Immature natural killer cell (primary cell): ENCODE data around the gene EMILIN2. TPM values are rescaled to one million over a fixed set of nuclear protein-coding genes. Genes with fewer than 3 reads are reported as not detected.
"Not testable (repeated sequence)": the region's sequence is repeated elsewhere in the genome, so short reads cannot be mapped to it uniquely, and the experiment has no call there.

Source experiments
- DNase-seq, 3 donors: peaks; one replicate each; pipeline ENCODE4 v3.0.0; 2022; ENCODE audit warnings: mixed read lengths in 1 of 3
- H3K27ac Mint-ChIP-seq, 6 donors: one replicate each; pipeline ENCODE4 v1.8.0; 2020; ENCODE audit warnings: mixed read lengths in 6 of 6, mild to moderate bottlenecking in 5 of 6, inconsistent platforms in 4 of 6, moderate library complexity in 3 of 6
- H3K27me3 Mint-ChIP-seq, 3 donors: one replicate each; pipeline ENCODE4 v1.8.0; 2020 to 2021; ENCODE audit warnings: low read depth in 3 of 3, mild to moderate bottlenecking in 3 of 3, mixed read lengths in 3 of 3, moderate library complexity in 3 of 3, inconsistent platforms in 1 of 3
- H3K36me3 Mint-ChIP-seq, 3 donors: one replicate each; pipeline ENCODE4 v1.8.0; 2020; ENCODE audit warnings: mixed read lengths in 3 of 3, inconsistent platforms in 2 of 3, mild to moderate bottlenecking in 2 of 3
- H3K4me1 Mint-ChIP-seq, 2 donors: one replicate each; pipeline ENCODE4 v1.8.0; 2020; ENCODE audit warnings: inconsistent platforms in 2 of 2, mild to moderate bottlenecking in 2 of 2, mixed read lengths in 2 of 2, moderate library complexity in 1 of 2
- H3K4me3 Mint-ChIP-seq, 5 donors: one replicate each; pipeline ENCODE4 v1.8.0; 2020; ENCODE audit warnings: mild to moderate bottlenecking in 5 of 5, mixed read lengths in 5 of 5, inconsistent platforms in 3 of 5, moderate library complexity in 3 of 5
- H3K9me3 Mint-ChIP-seq, 6 donors: one replicate each; pipeline ENCODE4 v1.8.0; 2020; ENCODE audit warnings: mild to moderate bottlenecking in 6 of 6, mixed read lengths in 6 of 6, inconsistent platforms in 4 of 6, moderate library complexity in 3 of 6
- polyA plus RNA-seq, 3 donors: library from polyadenylated mRNA; unstranded; fragments of 300-500 nt; fragmentation: Illumina TruSeq; gene quantifications; one replicate each; pipeline ENCODE4 v1.2.3, GENCODE V29; 2021

The EMILIN2 gene
- polyA plus RNA-seq, result 1 to 10 TPM; 3.4 to 9.3 (median 4.4) TPM

GRCh38 chr18:2846636-2847316 is at the start of gene EMILIN2:
Gene EMILIN2, plus strand, starts transcription at chr18:2847006. Its CDS starts 183 bp downstream, at chr18:2847189.
- Mint-ChIP-seq H3K9me3 (no peaks in the 10 kb centered on the region), H3K27ac (peak within 1 kb of the TSS in 1 of 6 donors; percentile 83), H3K27me3 (peaks cover 8 to 31% (median 8%) of the 10 kb centered on the region in 3 donors), H3K36me3 (peaks cover 0 to 5% (median 4%) of the 10 kb centered on the region in 3 donors), H3K4me3 (peak within 1 kb of the TSS; percentile 79 to 88 (median 86)), H3K4me1 (peaks cover 22 to 23% of the 10 kb centered on the region in 2 donors)
- peak; percentile 13 to 26 (median 21) for DNase-seq

- H3K4me1 Mint-ChIP-seq, result peaks cover 0 to 23% of the 10 kb centered on the region in 2 donors
- no peak for DNase-seq
- peak overlapping the region in 3 of 6 donors; percentile 1 to 60 (median 3) for H3K27ac Mint-ChIP-seq
- H3K27me3 Mint-ChIP-seq, result peaks cover 0 to 1% (median 0%) of the 10 kb centered on the region in 3 donors
- H3K9me3 Mint-ChIP-seq, result no peaks in the 10 kb centered on the region
- no peak overlapping the region for H3K4me3 Mint-ChIP-seq
- peaks cover 10 to 38% (median 29%) of the 10 kb centered on the region in 3 donors for H3K36me3 Mint-ChIP-seq
Measured at GRCh38 chr18:2797951-2798350, 48.9 kb upstream of the EMILIN2 start.

DNA sequence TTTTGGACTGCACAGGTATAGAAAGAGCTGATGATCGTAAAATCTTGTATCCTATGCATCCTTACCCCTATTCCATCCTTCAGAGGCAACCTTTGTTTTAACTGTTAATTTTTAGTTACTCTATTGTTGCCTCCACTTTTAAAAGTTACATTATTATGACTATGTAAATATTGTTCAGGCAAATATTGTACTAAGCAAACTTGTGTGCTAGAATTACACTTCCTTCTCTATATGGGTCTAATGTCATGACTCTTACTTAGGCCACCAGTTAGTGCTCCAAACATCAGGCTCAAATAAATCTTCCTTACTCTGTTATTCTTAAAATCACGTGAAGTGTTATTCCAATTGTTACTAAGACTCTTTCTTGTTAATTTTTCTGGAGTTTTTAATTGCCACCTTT is 47.4 kb upstream of the EMILIN2 start:
- H3K4me1 Mint-ChIP-seq, result peaks cover 0 to 23% of the 10 kb centered on the region in 2 donors
- peaks cover 0 to 1% (median 0%) of the 10 kb centered on the region in 3 donors for H3K27me3 Mint-ChIP-seq
- no peak overlapping the region for H3K4me3 Mint-ChIP-seq
- peak overlapping the region in 4 of 6 donors; percentile 1 to 62 (median 4) for H3K27ac Mint-ChIP-seq
- no peak for DNase-seq
- H3K36me3 Mint-ChIP-seq, result peaks cover 10 to 36% (median 28%) of the 10 kb centered on the region in 3 donors
- no peaks in the 10 kb centered on the region for H3K9me3 Mint-ChIP-seq

- Mint-ChIP-seq H3K4me3 (no peak overlapping the region), H3K27me3 (peaks cover 0 to 7% (median 2%) of the 10 kb centered on the region in 3 donors), H3K9me3 (peaks cover 0 to 6% (median 2%) of the 10 kb centered on the region in 6 donors), H3K4me1 (peaks cover 0 to under 1% of the 10 kb centered on the region in 2 donors), H3K36me3 (peaks cover 2 to 14% (median 13%) of the 10 kb centered on the region in 3 donors), H3K27ac (peak overlapping the region in 2 of 6 donors; percentile 15 to 20)
- no peak for DNase-seq
Measured at GRCh38 chr18:2805970-2806943, 40.5 kb upstream of the EMILIN2 start.

GRCh38 chr18:2808640-2809039 is 38.2 kb upstream of the EMILIN2 start:
- not testable (repeated sequence) for H3K4me1 Mint-ChIP-seq, H3K4me3 Mint-ChIP-seq, H3K27ac Mint-ChIP-seq, DNase-seq
- Mint-ChIP-seq H3K27me3 (peaks cover 0 to 12% (median 2%) of the 10 kb centered on the region in 3 donors), H3K36me3 (peaks cover 7 to 30% (median 14%) of the 10 kb centered on the region in 3 donors), H3K9me3 (peaks cover 0 to 17% (median 7%) of the 10 kb centered on the region in 6 donors)

DNA sequence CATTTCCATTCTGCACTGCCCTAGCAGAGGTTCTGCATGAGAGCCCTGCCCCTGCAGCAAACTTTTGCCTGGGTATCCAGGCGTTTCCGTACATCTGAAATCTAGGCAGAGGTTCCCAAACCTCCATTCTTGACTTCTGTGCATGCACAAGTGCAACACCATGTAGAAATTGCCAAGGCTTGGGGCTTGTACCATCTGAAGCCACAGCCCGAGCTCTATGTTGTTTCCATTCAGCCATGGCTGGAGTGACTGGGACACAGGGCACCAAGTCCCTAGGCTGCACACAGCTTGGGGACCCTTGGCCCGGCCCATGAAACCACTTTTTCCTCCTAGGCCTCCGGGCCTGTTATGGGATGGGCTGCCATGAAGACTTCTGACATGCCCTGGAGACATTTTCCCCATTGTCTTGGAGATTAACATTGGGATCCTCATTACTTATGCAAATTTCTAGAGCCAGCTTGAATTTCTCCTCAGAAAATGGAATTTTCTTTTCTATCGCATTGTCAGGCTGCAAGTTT is 37.1 kb upstream of the EMILIN2 start:
- H3K9me3 Mint-ChIP-seq, result peaks cover 0 to 21% (median 7%) of the 10 kb centered on the region in 6 donors
- DNase-seq, H3K4me3 Mint-ChIP-seq, H3K27ac Mint-ChIP-seq, H3K4me1 Mint-ChIP-seq: not testable (repeated sequence)
- H3K36me3 Mint-ChIP-seq, result peaks cover 7 to 34% (median 14%) of the 10 kb centered on the region in 3 donors
- H3K27me3 Mint-ChIP-seq, result peaks cover 2 to 12% (median 2%) of the 10 kb centered on the region in 3 donors

DNA sequence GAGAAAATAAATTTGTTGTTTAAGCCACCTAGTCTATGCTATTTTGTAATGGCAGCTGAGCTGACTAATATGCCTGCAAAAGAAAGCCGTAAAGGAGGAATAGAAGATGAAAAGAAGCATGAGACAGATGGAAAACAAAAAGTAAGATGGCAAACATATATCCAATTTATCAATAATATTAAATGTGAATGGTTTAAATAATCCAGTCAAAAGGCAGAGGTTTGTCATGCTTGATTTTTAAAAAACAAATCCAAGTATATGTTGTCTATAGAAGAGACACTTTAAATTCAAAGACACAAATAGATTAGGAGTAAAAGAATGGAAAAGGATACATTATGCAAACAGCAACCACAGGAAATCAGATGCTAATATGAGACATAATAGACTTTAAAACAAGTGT is 35.4 kb upstream of the EMILIN2 start:
- no peak overlapping the region for H3K4me3 Mint-ChIP-seq
- H3K9me3 Mint-ChIP-seq, result peaks cover 0 to 21% (median 7%) of the 10 kb centered on the region in 6 donors
- H3K27ac Mint-ChIP-seq, result no peak overlapping the region
- no peaks in the 10 kb centered on the region for H3K4me1 Mint-ChIP-seq
- peaks cover 7 to 31% (median 14%) of the 10 kb centered on the region in 3 donors for H3K36me3 Mint-ChIP-seq
- H3K27me3 Mint-ChIP-seq, result peaks cover 2 to 12% (median 5%) of the 10 kb centered on the region in 3 donors
- no peak for DNase-seq

DNA sequence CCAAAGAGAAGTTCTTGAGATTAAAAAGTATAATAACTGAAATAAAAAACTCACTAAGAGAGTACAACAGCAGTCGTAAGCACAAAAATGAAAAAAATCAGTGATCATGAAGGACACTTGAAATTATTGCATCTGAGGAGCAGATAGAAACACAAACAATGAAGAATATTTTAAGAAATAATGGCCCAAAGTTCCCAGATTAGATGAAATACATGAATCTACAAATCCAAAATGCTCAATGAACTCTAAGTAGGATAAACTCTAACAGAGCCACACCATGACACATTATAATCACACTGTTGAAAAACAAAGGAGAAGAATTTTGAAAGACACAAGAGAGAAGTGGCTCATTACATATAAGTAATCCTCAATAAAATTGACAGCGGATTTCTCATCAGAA is 31.9 kb upstream of the EMILIN2 start:
- no peaks in the 10 kb centered on the region for H3K4me1 Mint-ChIP-seq
- peaks cover 0 to 21% (median 7%) of the 10 kb centered on the region in 6 donors for H3K9me3 Mint-ChIP-seq
- H3K27me3 Mint-ChIP-seq, result peaks cover 0 to 7% (median 4%) of the 10 kb centered on the region in 3 donors
- H3K4me3 Mint-ChIP-seq, result no peak overlapping the region
- H3K36me3 Mint-ChIP-seq, result peaks cover 6 to 31% (median 7%) of the 10 kb centered on the region in 3 donors
- DNase-seq, result no peak
- H3K27ac Mint-ChIP-seq, result no peak overlapping the region

- no peak overlapping the region for H3K4me3 Mint-ChIP-seq
- H3K27me3 Mint-ChIP-seq, result peaks cover 0 to 9% (median 0%) of the 10 kb centered on the region in 3 donors
- peaks cover 0 to 9% (median 0%) of the 10 kb centered on the region in 6 donors for H3K9me3 Mint-ChIP-seq
- H3K4me1 Mint-ChIP-seq, result no peaks in the 10 kb centered on the region
- DNase-seq, result no peak
- no peak overlapping the region for H3K27ac Mint-ChIP-seq
- H3K36me3 Mint-ChIP-seq, result peaks cover 0 to 12% (median 0%) of the 10 kb centered on the region in 3 donors
Measured at GRCh38 chr18:2818281-2818680, 28.5 kb upstream of the EMILIN2 start.

- peaks cover 0 to 3% (median 0%) of the 10 kb centered on the region in 3 donors for H3K27me3 Mint-ChIP-seq
- no peak for DNase-seq
- H3K4me3 Mint-ChIP-seq, result no peak overlapping the region
- H3K9me3 Mint-ChIP-seq, result no peaks in the 10 kb centered on the region
- peaks cover 0 to 4% (median 0%) of the 10 kb centered on the region in 3 donors for H3K36me3 Mint-ChIP-seq
- no peak overlapping the region for H3K27ac Mint-ChIP-seq
- no peaks in the 10 kb centered on the region for H3K4me1 Mint-ChIP-seq
Measured at GRCh38 chr18:2821695-2822094, 25.1 kb upstream of the EMILIN2 start.

DNA sequence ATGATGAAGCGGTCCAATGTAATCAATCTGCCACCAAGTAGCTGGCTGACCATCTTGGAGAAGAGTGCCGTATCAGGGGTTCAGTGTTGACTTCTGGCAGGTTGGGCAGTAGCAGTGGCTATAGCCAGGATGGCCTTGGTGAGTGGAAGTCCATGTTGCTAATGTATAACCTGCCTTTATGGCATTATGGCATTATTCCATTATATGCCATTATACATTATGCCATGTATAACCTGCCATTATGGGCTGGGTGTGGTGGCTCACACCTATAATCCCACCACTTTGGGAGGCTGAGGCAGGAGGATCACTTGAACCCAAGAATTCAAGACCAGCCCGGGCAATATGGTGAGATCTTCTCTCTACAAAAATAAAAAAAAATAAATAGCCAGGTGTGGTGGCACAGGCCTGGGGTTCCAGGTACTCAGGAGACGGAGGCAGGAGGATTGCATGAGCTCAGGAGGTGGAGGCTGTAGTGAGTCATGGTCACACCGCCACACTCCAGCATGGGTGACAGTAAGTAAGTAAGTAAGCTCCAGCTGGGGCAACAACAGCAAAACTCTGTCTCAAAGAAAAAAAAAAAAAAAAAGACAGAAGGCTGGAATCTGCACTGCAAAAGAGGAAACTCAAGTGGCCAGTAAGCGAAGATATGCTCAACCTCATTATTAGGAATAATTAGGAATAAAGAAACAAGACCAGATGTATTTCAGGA is 24.4 kb upstream of the EMILIN2 start:
- Mint-ChIP-seq H3K9me3 (no peaks in the 10 kb centered on the region), H3K36me3 (peaks cover 0 to 4% (median 0%) of the 10 kb centered on the region in 3 donors), H3K27ac (no peak overlapping the region), H3K4me3 (no peak overlapping the region), H3K4me1 (no peaks in the 10 kb centered on the region), H3K27me3 (peaks cover 0 to 3% (median 0%) of the 10 kb centered on the region in 3 donors)
- DNase-seq, result no peak

GRCh38 chr18:2823202-2823601 is 23.6 kb upstream of the EMILIN2 start:
- Mint-ChIP-seq H3K4me3 (no peak overlapping the region), H3K36me3 (peaks cover 0 to 4% (median 0%) of the 10 kb centered on the region in 3 donors), H3K4me1 (no peaks in the 10 kb centered on the region), H3K27ac (no peak overlapping the region), H3K9me3 (no peaks in the 10 kb centered on the region), H3K27me3 (peaks cover 0 to 3% (median 0%) of the 10 kb centered on the region in 3 donors)
- no peak for DNase-seq

- DNase-seq, result no peak
- Mint-ChIP-seq H3K9me3 (peaks cover 0 to 2% (median 0%) of the 10 kb centered on the region in 6 donors), H3K36me3 (peaks cover 0 to 4% (median 0%) of the 10 kb centered on the region in 3 donors), H3K4me3 (no peak overlapping the region), H3K27me3 (peaks cover 0 to 3% (median 0%) of the 10 kb centered on the region in 3 donors), H3K4me1 (no peaks in the 10 kb centered on the region), H3K27ac (no peak overlapping the region)
Measured at GRCh38 chr18:2823966-2824365, 22.8 kb upstream of the EMILIN2 start.
